PFSK-1 (cell line): ENCODE data around the gene KIF26B.

Source experiments
- FOXP2 ChIP-seq: optimal IDR thresholded peaks from 2 replicates; pipeline ENCODE3; 2011; ENCODE audit warnings: borderline replicate concordance, control low read depth, inconsistent platforms; ENCODE audit not compliant: insufficient read depth; ENCODE audit errors: extremely low read length, extremely low read depth
- POLR2AphosphoS5 ChIP-seq: IDR thresholded peaks from 2 replicates; pipeline ENCODE4 v1.6.1; 2012; ENCODE audit warnings: low read depth, mild to moderate bottlenecking, control low read depth, low read length, moderate library complexity
- SIN3A ChIP-seq: IDR thresholded peaks from 2 replicates; pipeline ENCODE4 v1.6.1; 2012; ENCODE audit warnings: mild to moderate bottlenecking, low read length, moderate library complexity, borderline replicate concordance; ENCODE audit not compliant: insufficient read depth
- TAF1 ChIP-seq: IDR thresholded peaks from 2 replicates; pipeline ENCODE4 v1.6.1; 2012; ENCODE audit warnings: low read length, control low read depth, borderline replicate concordance; ENCODE audit not compliant: insufficient read depth
- TF ChIP-seq, protein P1 (sequence below), 2 experiments: IDR thresholded peaks; 2 replicates each; pipeline versions ENCODE4 v1.6.1 to v1.8.0; 2011 to 2012; ENCODE audit warnings: low read depth in 2 of 2, low read length in 2 of 2, control low read depth in 1 of 2, inconsistent platforms in 1 of 2, mild to moderate bottlenecking in 1 of 2, moderate library complexity in 1 of 2; ENCODE audit not compliant: insufficient read depth in 1 of 2

Gene KIF26B

DNA sequence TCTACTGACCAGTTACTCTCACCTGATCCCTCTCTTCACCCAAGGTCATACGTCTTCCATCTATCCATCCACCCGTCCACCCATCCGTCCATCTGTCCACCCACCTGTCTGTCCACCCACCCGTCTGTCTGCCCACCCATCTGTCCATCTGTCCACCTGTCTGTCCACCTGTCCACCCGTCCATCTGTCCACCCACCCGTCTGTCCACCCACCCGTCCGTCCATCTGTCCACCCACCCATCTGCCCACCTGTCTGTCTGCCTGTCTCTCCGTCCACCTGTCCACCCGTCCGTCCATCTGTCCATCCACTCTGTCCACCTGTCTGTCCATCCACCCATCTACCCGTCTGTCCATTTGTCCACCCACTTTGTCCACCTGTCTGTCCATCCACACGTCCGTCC, 11.8 kb upstream of the KIF26B start:
- TF ChIP-seq TAF1 = no peak
- no peak for TF ChIP-seq POLR2AphosphoS5
- TF ChIP-seq SIN3A = no peak
- TF ChIP-seq, protein P1, sequence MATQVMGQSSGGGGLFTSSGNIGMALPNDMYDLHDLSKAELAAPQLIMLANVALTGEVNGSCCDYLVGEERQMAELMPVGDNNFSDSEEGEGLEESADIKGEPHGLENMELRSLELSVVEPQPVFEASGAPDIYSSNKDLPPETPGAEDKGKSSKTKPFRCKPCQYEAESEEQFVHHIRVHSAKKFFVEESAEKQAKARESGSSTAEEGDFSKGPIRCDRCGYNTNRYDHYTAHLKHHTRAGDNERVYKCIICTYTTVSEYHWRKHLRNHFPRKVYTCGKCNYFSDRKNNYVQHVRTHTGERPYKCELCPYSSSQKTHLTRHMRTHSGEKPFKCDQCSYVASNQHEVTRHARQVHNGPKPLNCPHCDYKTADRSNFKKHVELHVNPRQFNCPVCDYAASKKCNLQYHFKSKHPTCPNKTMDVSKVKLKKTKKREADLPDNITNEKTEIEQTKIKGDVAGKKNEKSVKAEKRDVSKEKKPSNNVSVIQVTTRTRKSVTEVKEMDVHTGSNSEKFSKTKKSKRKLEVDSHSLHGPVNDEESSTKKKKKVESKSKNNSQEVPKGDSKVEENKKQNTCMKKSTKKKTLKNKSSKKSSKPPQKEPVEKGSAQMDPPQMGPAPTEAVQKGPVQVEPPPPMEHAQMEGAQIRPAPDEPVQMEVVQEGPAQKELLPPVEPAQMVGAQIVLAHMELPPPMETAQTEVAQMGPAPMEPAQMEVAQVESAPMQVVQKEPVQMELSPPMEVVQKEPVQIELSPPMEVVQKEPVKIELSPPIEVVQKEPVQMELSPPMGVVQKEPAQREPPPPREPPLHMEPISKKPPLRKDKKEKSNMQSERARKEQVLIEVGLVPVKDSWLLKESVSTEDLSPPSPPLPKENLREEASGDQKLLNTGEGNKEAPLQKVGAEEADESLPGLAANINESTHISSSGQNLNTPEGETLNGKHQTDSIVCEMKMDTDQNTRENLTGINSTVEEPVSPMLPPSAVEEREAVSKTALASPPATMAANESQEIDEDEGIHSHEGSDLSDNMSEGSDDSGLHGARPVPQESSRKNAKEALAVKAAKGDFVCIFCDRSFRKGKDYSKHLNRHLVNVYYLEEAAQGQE (IDR thresholded peaks at IDR 0.05; ENCODE audit: insufficient read depth in 1 of 2, low read depth in 2 of 2, low read length in 2 of 2) = no peak
- TF ChIP-seq FOXP2 = no peak

DNA sequence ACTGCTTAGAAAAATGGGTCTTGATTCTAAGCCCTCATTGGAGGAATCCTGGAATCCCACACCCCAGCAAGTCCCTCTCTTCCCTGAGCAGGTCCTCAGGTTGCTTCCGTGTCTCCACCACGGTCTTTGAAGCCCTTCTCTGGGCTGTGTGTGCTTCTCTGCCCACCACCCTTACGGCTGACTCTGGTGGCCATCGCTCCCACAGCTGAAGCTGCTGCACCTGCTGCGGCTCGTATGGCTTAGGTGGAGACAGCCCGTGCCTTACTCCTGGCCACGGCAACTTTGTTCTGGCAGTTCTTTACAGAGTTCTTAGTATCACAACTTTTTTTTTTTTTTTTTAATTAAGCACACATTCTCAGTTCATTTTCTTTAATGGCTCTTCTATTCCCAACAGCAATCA, 10.9 kb upstream of the KIF26B start:
- TF ChIP-seq, protein P1 (IDR thresholded peaks at IDR 0.05; ENCODE audit: insufficient read depth in 1 of 2, low read depth in 2 of 2, low read length in 2 of 2) = no peak
- TF ChIP-seq SIN3A (no peak), TAF1 (no peak), FOXP2 (no peak), POLR2AphosphoS5 (no peak)

DNA sequence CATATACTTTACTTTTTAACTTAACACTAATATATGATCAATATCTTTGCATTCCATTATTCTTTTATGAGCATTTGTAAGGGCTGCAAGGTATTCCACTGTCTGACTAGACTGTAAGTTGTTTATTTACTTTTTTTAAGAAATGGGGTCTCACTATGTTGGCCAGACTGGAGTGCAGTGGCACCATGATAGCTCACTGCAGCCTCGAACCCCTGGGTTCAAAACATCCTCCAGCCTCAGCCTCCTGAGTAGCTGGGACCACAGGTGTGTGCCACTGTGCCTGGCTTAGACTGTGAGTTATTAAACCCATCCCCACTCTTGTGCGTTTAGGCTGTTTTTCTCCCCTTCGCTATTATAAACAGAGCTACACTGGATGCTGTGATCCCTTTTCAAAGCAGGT, 6.7 kb upstream of the KIF26B start:
- TF ChIP-seq POLR2AphosphoS5 = no peak

DNA sequence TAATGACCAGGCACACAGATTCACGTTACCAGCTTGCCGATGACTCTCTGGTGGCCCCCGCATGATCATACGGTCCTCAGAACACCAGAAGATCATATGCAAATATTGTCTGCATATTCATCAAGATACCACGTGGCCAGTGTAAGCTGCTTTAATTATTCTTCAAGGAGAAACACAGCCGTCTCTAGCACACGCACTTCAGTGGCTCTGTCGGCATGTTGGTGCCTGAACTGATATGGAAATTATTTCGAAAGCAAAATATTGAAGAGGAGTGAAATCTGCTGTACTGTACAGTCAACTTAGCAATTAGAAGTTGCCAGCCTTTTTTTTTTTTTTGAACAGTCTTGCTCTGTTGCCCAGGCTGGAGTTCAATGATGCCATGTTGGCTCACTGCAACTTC, 5.9 kb upstream of the KIF26B start:
- TF ChIP-seq FOXP2 (no peak), POLR2AphosphoS5 (no peak), TAF1 (no peak), SIN3A (no peak)
- TF ChIP-seq, protein P1 (IDR thresholded peaks at IDR 0.05; ENCODE audit: insufficient read depth in 1 of 2, low read depth in 2 of 2, low read length in 2 of 2) = no peak

DNA sequence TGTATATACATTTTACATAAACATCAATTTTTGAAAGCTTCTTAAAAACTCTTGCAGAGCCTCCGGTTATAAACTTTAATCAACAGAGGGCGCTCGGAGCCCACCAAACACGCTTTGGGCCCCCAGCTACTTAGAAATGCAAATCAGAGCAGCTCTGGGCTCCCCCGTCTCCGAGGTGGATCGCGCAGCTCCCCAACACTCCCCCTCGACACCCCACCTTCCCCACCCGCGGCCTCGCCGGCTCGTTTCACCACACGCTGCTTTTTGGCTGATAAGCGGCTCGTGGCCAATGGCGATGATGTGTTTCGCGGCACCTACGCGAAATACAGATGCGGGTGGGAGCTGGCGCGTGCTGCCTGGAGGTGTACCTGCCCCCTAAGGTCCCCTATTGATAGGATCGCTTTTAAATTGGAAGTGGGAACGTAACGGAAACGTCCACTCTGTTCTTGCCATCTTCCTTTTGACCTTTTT, 1.7 kb upstream of the KIF26B start:
- TF ChIP-seq, protein P1 (IDR thresholded peaks at IDR 0.05; ENCODE audit: insufficient read depth in 1 of 2, low read depth in 2 of 2, low read length in 2 of 2) = no peak
- TF ChIP-seq POLR2AphosphoS5 (no peak), TAF1 (no peak), SIN3A (no peak), FOXP2 (no peak)
